Epithelial cell of proximal tubule (primary cell): ENCODE results near the gene COPS3. TPM values are rescaled to one million over a fixed set of nuclear protein-coding genes. Genes with fewer than 3 reads are reported as not detected.

ENCODE experiments used
- DNase-seq: peaks from one replicate; pipeline ENCODE4 v3.0.0-alpha.2; 2011; ENCODE audit warnings: low read depth
- H3K4me3 ChIP-seq: 2 replicates; pipeline ENCODE4 v1.5.1; 2011; ENCODE audit warnings: low read depth, mild to moderate bottlenecking, low read length
- total RNA-seq: library from RNA; depleted of rRNA; stranded (reverse); fragments of >200 nt; gene quantifications from 2 replicates; pipeline ENCODE4 v1.2.3, GENCODE V29; 2015
- TF ChIP-seq, protein P1 (sequence below): conservative IDR thresholded peaks from 2 replicates; pipeline ENCODE4 v1.5.1; 2012; ENCODE audit warnings: low read depth, mild to moderate bottlenecking, low read length

Gene COPS3
- total RNA-seq, 1 donor from 2014 or later, result 75.6 TPM

DNA sequence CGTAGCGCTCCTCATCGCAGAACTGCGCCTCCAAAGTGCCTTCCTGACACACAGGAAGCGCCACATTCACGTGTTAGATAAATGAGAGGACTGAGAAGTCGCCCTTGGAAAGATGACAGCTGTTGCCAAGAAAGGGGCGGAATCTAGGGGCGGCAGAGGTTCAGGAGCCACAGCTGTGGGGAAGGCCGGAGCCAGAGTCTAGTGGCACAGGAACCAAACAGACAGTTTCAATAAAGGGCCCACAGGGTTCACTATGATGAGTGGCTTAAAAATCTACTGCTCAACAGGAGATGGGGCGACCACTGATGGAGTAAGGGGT, 48.8 kb downstream of the COPS3 start:
- TF ChIP-seq, protein P1, sequence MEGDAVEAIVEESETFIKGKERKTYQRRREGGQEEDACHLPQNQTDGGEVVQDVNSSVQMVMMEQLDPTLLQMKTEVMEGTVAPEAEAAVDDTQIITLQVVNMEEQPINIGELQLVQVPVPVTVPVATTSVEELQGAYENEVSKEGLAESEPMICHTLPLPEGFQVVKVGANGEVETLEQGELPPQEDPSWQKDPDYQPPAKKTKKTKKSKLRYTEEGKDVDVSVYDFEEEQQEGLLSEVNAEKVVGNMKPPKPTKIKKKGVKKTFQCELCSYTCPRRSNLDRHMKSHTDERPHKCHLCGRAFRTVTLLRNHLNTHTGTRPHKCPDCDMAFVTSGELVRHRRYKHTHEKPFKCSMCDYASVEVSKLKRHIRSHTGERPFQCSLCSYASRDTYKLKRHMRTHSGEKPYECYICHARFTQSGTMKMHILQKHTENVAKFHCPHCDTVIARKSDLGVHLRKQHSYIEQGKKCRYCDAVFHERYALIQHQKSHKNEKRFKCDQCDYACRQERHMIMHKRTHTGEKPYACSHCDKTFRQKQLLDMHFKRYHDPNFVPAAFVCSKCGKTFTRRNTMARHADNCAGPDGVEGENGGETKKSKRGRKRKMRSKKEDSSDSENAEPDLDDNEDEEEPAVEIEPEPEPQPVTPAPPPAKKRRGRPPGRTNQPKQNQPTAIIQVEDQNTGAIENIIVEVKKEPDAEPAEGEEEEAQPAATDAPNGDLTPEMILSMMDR, result no peak
- DNase-seq, result no peak

DNA sequence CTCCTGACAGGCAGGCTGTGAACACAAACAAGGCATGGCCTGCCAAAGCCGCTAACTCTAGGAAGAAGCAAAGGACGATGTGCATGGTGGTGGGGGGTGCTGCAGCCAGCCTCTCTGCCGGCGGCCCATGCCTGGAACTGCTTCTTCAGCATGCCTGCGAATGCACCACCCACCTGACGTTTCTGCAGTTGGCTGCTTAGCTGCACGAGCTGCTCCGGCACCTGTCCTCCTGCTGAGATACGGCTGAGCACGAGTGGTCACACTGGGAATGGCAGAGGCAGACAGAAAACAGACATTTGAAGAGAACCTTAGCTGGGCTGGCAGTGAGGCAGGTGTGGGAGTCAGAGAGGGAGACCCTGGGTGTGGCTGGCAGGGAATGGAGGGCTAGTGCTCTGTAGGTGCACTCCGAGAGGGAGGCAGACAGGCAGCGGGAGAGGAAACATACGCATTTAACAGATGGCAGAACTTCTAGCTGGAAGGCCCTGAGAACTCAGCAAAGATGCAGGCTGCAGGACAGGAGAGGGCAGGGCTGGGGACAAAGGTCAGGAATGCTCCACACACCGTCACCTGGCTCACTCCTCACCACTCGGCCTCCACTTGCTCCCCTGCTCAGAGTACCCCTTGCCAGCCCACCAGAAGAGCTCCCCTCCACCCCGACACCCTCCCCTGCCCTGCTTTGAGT, 49.3 kb downstream of the COPS3 start:
- TF ChIP-seq, protein P1, result no peak

More for the DNA sequence above, 48.8 kb downstream of the COPS3 start:
- no peak overlapping the region for H3K4me3 ChIP-seq

DNA sequence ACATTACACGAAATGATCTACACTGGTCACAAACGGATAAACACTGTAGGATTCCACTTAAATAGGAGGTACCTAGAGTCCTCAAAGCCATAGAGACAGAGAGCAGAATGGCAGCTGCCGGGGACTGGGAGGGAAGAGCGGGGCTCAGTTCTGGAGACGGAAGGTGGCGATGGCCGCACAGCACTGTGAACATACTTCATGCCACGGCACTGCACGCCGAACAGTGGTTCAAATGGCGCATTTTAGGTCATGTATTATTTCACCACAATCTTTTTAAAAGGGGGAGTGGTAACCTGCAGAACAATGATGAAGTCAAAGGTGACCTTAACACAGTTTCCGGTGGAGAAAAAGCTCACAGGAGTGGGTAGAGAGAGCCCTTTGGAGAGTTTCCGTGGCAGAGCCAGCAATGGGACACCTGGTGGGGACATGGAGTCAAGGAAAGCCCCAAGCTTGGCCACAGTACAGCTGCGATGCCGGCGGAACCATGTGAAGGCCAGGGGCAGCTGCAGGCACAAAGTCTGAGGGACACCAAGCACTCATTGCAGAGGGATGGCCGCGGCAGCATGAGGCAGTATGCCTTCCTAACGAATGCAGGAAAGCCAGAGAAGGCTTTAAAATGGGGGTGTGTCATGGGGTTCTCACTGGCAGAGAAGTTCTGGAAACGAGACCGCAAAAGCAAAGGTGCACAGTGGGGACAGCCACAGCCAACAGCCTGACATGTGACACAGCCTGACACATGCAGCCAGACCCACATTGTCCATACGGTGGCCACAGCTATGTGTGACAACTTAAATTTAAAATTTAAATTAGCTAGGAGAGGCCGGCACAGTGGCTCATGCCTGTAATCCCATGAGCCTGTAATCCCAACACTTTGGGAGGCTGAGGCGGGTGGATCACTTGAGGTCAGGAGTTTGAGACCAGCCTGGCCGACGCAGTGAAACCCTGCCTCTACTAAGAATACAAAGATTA, 51.3 kb downstream of the COPS3 start:
- H3K4me3 ChIP-seq, result no peak overlapping the region
- TF ChIP-seq, protein P1, result no peak
- no peak for DNase-seq

More for the DNA sequence above, 49.3 kb downstream of the COPS3 start:
- no peak for DNase-seq
- no peak overlapping the region for H3K4me3 ChIP-seq

DNA sequence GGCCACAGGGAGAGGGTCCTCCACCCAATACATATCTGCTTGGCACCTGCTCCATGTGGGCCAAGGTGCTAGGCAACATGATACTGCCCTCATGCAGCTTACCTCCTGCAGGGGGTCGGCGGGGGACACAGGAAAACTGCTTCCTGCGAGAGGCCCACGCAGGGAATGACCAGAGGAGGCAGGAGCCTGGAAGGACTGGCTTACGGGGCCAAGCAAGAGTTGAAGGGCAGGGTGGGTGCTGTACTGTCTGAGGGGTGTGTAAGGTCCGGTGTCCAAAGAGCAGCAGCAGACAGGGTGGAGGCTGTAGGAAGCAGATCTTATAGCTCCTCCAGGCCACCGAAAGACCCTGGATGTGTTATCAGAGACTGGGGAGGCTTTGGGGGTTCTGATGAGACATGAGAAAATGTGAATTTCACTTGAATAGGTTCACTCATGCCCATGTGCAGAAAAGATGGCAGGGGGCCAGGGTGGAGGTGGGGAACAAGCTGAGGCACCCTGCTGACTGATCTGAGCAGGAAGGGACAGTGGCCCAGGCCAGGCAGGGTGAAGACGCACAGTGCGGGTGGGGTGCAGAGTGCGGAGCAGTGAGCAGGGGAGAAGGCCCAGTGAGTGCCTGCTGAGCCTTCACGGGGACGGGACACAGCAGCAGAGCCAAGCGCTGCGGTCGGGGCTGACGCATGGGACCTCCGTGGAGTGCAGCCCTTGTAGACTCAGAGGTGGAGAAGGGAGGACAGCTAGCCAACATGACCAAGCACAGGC, 52.3 kb downstream of the COPS3 start:
- DNase-seq, result no peak
- TF ChIP-seq, protein P1, result no peak
- H3K4me3 ChIP-seq, result no peak overlapping the region

DNA sequence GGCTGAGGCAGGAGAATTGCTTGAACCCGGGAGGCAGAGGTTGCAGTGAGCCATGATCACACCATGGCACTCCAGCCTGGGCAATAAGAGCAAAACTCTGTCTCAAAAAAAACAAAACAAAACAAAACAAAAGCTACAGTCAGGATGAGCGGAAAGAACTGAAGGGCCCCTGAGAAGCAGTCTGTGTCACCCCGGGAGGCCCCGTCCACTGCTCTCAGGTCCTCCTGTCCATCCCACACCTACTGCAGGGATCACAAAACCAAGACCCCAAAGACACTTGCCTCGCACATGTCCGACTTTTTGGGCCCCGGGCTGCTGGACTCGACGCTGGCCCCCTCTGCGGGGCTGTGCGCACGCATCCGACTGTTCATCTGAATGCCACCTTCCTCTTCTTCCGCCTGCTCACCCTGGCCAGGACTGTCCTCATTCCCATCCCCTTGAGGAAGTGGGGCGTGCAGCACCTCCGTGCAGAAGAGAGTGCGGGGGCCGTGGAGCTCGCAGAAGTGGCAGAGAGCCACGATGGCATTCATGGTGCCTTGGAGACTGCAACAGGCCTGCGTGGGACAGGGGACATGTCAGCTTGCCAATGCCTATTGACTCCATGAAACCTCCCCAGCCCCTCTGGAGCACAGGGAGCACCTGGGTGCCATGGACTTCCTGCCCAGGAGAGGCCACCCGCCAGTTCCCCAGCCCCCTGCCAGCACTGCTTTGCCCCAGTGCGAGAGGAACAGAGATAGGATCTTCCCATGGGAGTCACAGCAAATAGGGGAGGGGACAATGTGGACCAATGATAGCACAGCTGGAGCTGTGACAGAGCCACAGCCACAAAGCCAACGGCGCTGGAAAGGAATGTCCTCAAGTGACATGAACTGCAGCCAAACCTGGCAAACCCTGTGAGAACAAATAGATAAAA, 53.2 kb downstream of the COPS3 start:
- no peak for DNase-seq
- no peak overlapping the region for H3K4me3 ChIP-seq
- TF ChIP-seq, protein P1, result no peak

DNA sequence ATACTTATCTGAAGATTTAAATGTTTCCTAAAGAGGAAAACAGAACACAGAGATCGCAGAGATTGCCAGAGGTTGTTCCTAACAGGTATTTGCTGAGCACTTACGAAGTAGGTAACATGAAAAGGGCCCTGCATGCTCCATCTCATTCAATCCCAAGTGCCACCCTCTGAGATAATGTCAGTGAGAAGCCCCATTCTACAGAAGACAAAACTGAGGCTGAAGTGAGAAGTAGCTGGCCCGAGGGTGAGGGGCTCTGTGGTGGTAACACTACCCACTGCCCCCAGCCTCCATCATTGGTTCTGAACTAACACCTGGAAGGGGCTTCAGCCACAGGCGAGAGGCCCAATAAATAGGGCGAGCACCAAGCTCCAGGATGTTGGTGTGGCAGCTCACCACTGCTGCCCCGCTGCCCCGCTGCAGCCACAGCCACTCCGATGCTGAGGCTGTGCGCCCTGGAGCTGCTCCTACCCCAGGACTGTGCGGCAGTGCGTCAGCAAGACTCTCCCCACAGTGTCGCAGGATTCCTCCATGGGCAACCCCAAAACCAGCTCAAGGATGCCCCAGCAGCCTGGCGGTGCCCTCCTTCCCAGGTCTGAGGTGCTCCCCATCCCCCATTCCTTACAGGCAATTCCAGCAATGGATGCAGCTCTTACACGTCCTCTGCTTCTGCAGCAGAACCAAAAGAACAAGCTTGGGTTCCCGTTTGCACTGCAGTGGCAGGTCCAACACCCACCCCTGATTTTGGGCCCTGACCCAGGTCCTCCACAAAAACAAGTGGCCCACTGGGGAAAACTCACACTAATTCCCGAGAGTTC, 54.4 kb downstream of the COPS3 start:
- no peak overlapping the region for H3K4me3 ChIP-seq
- TF ChIP-seq, protein P1, result no peak
- no peak for DNase-seq
